NT2/D1 (cell line): ENCODE results near the gene LSAMP.

Experiments
- SUZ12 ChIP-seq: IDR thresholded peaks from 2 replicates; pipeline ENCODE4 v1.6.1; 2011; ENCODE audit not compliant: insufficient read length, insufficient read depth; ENCODE audit errors: extremely low read depth
- YY1 ChIP-seq: IDR thresholded peaks from 2 replicates; pipeline ENCODE4 v1.6.1; 2011; ENCODE audit not compliant: insufficient read length, insufficient read depth
- ZNF274 ChIP-seq: IDR thresholded peaks from 2 replicates; pipeline ENCODE4 v1.6.1; 2011; ENCODE audit warnings: mild to moderate bottlenecking, low read depth, low read length

DNA sequence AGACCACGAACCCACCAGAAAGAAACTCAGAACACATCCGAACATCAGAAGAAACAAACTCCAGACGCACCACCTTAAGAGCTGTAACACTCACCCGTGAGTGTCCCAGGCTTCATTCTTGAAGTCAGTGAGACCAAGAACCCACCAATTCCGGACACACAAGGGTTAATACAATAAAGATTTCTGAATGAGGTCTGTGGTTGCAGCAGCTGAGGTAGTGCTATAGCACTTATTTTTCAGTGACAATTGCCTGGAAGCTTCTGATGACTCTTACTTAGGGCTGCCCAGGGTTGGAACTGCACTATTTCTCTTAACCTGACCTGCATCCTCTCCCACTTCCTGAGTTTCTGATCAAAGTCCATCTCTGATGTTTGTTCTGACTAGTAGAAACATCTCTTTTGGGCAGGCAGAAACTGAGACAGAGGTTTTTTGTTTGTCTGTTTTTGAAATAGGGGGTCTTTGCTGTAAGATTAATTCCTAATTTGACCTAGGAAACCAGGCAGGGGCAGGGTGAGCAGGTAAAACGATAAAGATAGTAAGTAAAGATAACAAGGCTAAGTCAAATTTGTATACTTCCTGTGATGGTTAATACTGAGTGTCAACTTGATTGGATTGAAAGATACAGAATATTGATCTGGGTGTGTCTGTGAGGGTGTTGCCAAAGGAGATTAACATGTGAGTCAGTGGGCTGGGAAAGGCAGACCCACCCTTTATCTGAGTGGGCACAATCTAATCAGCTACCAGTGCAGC lies 652.9 kb downstream of the LSAMP start:
- TF ChIP-seq YY1 (no peak), SUZ12 (no peak), ZNF274 (no peak)
